Gastrocnemius medialis (tissue), 4 donors: ENCODE measurements around the gene KCNJ4.

Experiments used
- POLR2A ChIP-seq, 2 donors: fragments of 450-650 bp; IDR thresholded peaks; one replicate each; pipeline ENCODE4 v1.6.1; 2017; ENCODE audit warnings: antibody characterized with exemption in 2 of 2, mild to moderate bottlenecking in 2 of 2, moderate library complexity in 2 of 2
- TF ChIP-seq, protein P1 (sequence below), 5 experiments: fragments of 450-650 bp in 3 of 5; fragments of 200-600 bp in 2 of 5; sonication (generic) in 2 of 5; IDR thresholded peaks in 4 of 5; conservative IDR thresholded peaks in 1 of 5; 1 replicate in 4 of 5; 2 replicates in 1 of 5; pipeline ENCODE4 v1.5.1; 2016 to 2019; ENCODE audit warnings: antibody characterized with exemption in 5 of 5, mild to moderate bottlenecking in 3 of 5, moderate library complexity in 3 of 5

DNA sequence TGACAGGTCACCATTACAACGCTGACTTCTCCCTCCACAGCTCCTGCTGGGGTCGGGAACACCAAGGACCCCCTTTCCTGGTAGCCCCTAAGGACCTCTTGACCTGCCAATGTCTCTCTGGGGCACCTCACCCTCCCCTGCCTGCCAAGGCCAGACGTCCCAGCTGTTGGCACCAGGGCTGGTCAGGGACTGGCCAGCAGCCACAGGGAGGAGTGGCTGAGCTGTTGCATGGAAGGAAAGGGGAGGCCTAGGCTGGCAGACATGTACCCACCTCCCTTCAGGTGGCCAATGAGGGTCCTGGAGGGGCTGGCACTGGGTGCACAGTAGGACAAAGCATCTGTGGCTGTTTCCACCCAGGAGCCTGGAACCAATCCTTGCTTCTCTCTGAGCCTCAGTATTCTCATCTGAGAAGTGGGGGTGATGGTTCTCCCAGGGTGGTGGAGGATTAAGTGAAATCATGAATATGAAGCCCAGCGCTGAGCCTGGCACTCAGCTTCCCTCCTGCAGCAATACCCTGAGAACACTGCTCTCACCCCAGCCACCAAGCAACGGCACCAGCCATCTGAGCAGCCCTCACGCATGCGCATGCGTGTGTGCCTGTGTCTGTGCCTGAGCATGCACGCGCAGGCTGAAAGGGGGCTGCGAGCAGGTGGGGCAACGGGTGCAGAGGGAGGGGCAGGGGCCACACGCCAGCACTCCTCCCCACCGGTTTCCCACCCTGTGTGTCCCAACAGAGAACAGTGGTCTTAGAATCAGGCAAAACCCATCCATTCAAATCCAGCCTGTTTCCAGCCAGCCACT is 5.9 kb downstream of the KCNJ4 start:
- TF ChIP-seq, protein P1, sequence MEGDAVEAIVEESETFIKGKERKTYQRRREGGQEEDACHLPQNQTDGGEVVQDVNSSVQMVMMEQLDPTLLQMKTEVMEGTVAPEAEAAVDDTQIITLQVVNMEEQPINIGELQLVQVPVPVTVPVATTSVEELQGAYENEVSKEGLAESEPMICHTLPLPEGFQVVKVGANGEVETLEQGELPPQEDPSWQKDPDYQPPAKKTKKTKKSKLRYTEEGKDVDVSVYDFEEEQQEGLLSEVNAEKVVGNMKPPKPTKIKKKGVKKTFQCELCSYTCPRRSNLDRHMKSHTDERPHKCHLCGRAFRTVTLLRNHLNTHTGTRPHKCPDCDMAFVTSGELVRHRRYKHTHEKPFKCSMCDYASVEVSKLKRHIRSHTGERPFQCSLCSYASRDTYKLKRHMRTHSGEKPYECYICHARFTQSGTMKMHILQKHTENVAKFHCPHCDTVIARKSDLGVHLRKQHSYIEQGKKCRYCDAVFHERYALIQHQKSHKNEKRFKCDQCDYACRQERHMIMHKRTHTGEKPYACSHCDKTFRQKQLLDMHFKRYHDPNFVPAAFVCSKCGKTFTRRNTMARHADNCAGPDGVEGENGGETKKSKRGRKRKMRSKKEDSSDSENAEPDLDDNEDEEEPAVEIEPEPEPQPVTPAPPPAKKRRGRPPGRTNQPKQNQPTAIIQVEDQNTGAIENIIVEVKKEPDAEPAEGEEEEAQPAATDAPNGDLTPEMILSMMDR (IDR thresholded peaks at IDR 0.05 in 4 of 5, conservative IDR thresholded peaks at IDR 0.05 in 1 of 5), result no peak
- no peak for TF ChIP-seq POLR2A (IDR thresholded peaks at IDR 0.05)
